Measurements from ENCODE around the gene MSH3.
"Not testable (repeated sequence)": the region's sequence is repeated elsewhere in the genome, so short reads cannot be mapped to it uniquely, and the experiment has no call there.

The MSH3 gene

GRCh38 chr5:80797428-80798024 is 143.1 kb downstream of the MSH3 start:
- DNase-seq (ENCODE audit: low read depth) = no peak

DNA sequence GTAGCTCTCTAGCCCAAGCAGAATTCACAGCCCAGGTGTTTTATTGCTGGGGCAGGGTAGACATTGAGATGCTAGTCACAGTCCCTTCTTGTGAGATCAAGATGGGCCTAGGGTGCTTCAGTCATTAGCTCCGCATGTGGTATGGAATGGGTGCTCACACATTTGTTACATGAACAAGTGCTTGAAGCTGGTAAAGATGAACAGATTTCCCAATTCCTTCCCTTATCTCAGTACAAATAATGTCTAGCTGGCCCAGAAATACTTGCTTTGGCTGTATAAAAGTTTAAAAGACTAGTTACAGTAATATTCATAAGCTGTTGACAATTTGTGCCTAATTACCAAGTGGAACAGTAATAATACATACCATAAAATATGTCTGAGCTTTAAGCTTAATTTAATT is 143.7 kb downstream of the MSH3 start:
- no peak for DNase-seq (ENCODE audit: low read depth)

DNA sequence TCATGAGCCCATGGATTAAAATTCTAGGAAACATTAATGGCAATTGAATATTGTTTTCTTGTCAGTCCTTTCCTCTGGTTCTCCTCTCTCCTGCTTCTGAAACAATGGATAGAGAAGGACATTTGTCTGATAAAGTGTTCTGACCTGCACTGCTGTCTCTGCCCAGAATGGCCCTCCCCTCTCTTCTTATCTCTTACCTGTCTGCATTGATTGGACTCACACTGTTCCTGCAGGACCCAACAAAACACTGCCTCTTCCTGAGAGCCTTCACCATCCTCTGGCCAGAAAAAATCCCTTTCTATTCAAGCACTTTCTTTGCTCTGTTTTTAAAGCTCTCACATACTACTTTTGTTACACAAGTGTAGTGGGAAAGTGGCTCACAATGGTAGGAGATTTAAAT is 144.2 kb downstream of the MSH3 start:
- no peak for DNase-seq (ENCODE audit: low read depth)

- no peak for DNase-seq (ENCODE audit: low read depth)
Observed at GRCh38 chr5:80799041-80799440, 144.6 kb downstream of the MSH3 start.

DNA sequence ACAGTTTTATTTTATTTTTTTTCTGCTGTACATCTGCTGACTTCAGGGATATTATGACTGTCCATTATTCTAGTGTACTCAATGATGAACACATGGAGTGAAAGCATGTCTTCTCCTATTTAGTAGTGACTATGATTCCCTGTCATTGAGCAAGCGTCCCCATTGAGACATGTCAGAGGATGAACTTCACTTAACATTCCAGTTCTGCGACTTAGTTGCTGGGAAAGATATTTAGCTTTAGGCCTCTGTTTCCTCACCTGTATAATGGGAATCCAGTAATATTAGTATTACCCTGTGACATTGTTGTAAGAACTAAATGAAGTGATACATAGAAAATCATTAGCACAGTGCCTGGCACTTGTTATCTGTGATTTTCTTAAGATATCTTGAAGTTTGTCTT is 145.1 kb downstream of the MSH3 start:
- DNase-seq (ENCODE audit: low read depth) = no peak

GRCh38 chr5:80804332-80804731 is 149.9 kb downstream of the MSH3 start:
- no peak for DNase-seq (ENCODE audit: low read depth)

DNA sequence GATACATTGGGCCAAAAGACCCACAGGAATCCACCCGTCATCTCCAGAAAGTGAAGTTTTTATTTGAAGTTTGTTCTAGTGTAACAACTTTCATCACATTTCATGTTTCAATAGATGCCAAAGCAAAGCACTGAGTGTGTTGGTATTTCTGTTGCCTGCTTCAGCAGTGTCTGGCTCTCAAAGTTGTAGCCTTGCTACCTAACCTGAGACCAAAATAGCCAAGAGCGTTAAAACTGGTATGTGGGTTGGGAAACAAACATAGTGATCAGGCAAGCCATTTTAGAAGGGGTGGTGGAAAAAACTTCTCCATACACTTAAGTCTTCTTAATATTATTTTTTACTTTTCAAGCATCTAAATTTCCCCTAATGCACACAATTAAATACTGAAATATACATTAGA is 150.6 kb downstream of the MSH3 start:
- no peak for DNase-seq (ENCODE audit: low read depth)

DNA sequence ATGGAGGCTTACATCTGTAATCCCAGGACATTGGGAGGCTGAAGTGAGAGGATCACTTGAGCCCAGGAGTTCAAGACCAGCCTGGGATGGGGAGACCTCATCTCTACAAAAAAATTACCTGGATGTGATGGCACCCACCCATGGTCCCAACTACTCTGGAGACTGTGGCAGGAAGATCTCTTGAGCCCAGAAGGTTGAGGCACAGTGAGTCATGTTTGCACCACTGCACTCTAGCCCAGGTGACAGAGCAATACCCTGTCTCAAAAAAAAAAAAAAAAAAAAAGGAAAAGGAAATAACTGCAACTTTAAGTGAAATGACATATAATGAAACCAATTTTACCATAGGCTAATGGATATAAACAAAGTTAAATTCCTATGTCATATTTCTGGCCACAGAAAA is 152.5 kb downstream of the MSH3 start:
- no peak for DNase-seq (ENCODE audit: low read depth)

- no peak for DNase-seq (ENCODE audit: low read depth)
Observed at GRCh38 chr5:80809451-80809850, 155.0 kb downstream of the MSH3 start.

DNA sequence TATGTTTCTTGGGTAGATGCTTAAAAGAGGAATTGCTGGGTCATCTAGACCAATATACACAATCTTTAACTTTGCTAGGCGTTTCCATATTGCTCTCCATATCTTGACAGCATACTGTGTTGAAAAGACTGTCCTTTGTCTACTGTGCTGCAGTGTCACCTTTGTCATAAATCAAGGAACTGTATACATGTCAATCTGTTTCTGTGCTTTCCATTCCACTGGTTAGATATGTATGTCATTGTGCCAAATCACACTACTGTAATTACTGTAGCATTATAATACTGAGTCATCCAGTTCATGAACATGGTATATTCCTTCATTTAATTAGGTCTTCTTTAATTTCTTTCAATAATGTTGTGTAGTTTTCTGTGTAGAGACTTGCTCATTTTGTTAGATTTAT is 156.0 kb downstream of the MSH3 start:
- DNase-seq (ENCODE audit: low read depth) = no peak

GRCh38 chr5:80816590-80816989 is 162.1 kb downstream of the MSH3 start:
- DNase-seq (ENCODE audit: low read depth) = no peak

DNA sequence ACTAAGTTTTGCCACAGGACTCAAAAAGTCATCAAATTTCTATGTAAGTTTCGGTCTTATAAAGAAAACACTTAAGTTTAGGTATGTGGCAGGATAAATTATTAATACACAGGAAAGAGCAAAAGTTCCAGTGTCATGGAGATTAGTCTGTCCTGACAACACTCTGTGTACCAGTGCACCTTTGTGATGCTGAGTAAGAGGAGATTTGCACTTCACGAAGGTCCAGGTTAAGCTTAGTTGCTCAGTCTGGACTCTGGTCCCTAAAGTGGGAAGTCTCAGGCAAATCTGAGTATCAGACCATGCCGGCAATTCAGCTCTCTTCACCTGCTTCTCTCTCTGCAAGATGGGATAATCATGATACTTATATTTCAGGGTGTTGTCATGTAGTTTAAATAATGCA is 166.2 kb downstream of the MSH3 start:
- no peak for DNase-seq (ENCODE audit: low read depth)

- no peak for DNase-seq (ENCODE audit: low read depth)
Observed at GRCh38 chr5:80822640-80823039, 168.2 kb downstream of the MSH3 start.

DNA sequence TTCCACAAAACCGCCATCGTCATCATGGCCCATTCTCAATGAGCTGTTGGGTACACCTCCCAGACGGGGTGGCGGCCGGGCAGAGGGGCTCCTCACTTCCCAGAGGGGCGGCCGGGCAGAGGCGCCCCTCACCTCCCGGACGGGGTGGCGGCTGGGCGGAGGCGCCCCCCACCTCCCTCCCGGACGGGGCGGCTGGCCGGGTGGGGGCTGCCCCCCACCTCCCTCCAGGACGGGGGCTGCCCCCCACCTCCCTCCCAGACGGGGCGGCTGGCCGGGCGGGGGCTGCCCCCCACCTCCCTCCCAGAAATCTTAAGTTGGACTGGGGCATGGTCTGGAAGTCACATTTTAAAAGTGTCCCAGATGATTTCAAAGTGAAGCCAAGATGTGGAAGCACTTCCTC is 169.7 kb downstream of the MSH3 start:
- not testable (repeated sequence) for DNase-seq (ENCODE audit: low read depth)

GRCh38 chr5:80825786-80826460 is 171.5 kb downstream of the MSH3 start:
- DNase-seq (ENCODE audit: low read depth) = no peak

- no peak for DNase-seq (ENCODE audit: low read depth)
Observed at GRCh38 chr5:80834710-80835109, 180.3 kb downstream of the MSH3 start.

DNA sequence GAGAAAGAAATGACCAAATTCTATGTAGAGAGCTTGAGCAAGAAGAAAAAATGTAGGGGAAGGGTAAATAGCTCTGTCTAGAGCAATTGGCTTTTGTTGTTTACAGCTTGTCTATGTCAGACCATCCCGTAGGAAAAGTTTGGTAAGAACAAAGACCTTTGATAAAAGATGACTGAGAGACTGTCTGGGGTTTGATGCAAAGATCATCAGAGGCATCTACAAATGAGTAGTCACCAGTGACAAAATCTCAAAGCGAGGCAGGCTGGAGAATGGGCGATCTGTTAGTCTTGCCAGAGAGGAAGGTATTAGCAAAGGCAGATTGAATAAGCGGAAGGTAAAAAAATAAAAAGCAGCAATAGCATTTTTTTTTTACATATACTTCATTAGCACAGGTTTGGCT is 180.7 kb downstream of the MSH3 start:
- DNase-seq (ENCODE audit: low read depth) = no peak

DNA sequence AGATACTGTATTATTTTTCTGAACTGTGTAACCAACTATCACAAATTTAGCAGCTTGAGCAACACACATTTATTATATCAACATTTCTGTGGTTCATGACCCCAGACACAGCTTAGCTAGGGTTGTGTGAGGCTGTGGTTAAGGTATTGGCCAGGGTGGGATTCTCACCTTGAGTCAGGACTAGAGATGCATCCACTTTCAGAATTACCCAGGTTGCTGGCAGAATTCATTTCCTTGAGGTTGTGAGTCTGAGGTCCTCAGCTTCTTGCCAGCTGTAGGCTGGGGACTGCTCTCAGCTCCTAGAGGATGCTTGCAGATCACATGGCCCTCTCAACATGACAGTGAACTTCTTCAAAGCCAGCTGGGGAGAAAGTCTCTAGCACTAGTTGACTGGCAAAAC is 183.2 kb downstream of the MSH3 start:
- no peak for DNase-seq (ENCODE audit: low read depth)

- DNase-seq (ENCODE audit: low read depth) = not testable (repeated sequence)
Observed at GRCh38 chr5:80841026-80841797, 186.8 kb downstream of the MSH3 start.

- not testable (repeated sequence) for DNase-seq (ENCODE audit: low read depth)
Observed at GRCh38 chr5:80846422-80846821, 192.0 kb downstream of the MSH3 start.

DNA sequence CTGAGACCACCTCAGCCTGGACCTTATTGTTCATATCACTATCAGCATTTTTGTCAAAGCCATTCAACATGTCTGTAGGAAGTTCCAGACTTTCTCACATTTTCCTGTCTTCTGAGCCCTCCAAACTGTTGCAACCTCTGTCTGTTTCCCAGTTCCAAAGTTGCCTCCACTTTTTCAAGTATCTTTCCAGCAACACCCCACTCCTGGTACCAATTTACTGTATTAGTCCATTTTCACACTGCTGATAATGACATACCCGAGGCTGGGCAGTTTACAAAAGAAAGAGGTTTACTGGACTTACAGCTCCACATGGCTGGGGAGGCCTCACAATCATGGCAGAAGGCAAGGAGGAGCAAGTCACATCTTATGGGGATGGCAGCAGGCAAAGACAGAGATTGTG is 195.7 kb downstream of the MSH3 start:
- DNase-seq (ENCODE audit: low read depth) = not testable (repeated sequence)

DNA sequence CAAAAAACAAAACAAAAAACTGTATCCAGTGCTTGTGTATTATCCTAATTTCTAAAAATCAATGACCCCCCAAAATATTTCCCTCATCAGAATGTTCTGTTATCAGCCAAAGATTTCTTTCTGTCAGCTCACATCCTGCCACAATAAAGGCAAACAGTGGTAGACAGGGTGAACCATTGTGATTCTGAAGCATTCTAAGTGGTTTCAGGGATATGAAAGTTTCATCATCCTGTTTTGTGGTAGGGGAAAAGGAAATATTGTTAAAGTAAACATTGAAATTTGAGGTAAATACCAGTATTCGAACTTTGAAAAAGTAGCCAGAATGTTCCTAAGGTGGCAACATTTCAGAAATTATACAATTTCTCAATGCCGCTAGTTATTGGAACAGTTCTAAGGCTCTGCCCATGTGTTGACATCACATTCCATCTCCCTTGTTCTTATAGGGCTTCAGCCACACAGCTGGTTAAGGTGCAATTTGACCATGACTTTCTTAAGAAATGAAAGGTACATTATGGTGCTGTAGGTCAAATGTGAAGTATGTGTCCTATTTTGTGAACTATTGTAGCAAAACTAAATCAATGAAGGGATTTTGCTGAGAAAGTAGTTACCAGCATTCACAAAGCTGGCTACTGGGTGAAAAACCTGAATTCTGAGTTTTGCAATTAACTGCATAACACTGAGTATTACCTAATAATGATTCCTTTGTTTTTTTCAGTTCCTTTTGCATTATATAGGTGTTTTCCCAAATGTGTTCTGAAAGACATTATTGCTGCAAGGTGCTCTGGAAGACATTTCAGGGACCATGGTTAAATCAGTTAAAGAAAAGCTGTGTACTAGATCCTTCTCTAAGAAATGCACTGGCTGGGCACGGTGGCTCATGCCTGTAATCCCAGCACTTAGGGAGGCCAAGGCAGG is 198.1 kb downstream of the MSH3 start:
- no peak for DNase-seq (ENCODE audit: low read depth)
